GM13977 (cell line): Measurements from ENCODE around the gene POLRMT.

Source experiments
- DNase-seq: peaks from one replicate; pipeline ENCODE4 v3.0.0; 2012; ENCODE audit warnings: low spot score
- CTCF ChIP-seq: IDR thresholded peaks from 2 replicates; pipeline ENCODE4 v1.5.1; 2012; ENCODE audit warnings: mild to moderate bottlenecking, control low read depth; ENCODE audit not compliant: insufficient read depth; ENCODE audit errors: extremely low read depth, missing control alignments
- in situ Hi-C: fragments of 300-500 bp; cut with MboI; formaldehyde crosslinking; loops from one replicate; pipeline ENCODE4 v1.12.0; 2022; ENCODE audit warnings: low sequenced_read_pairs, low pct_unique_long_range_greater_than_20kb, mixed read lengths, inconsistent platforms; ENCODE audit not compliant: unreplicated experiment

Gene POLRMT

GRCh38 chr19:656751-657559 is 23.6 kb upstream of the POLRMT start:
- no peak for DNase-seq
- in situ Hi-C loops: no loop called here
- no peak for TF ChIP-seq CTCF

- TF ChIP-seq CTCF: no peak
- DNase-seq: no peak
- in situ Hi-C loops: no loop called here
Observed at GRCh38 chr19:655691-656090, 22.4 kb upstream of the POLRMT start.

- no peak for DNase-seq
- TF ChIP-seq CTCF: no peak
- in situ Hi-C loops: no loop called here
Observed at GRCh38 chr19:653425-653824, 20.1 kb upstream of the POLRMT start.

- no peak for DNase-seq
- in situ Hi-C loops: no loop called here
- no peak for TF ChIP-seq CTCF
Observed at GRCh38 chr19:652467-653389, 19.4 kb upstream of the POLRMT start.

- no peak for TF ChIP-seq CTCF
- in situ Hi-C loops: no loop called here
- no peak for DNase-seq
Observed at GRCh38 chr19:651991-652390, 18.7 kb upstream of the POLRMT start.

- TF ChIP-seq CTCF: no peak
- DNase-seq: no peak
- in situ Hi-C loops: no loop called here
Observed at GRCh38 chr19:651114-651818, 17.9 kb upstream of the POLRMT start.
